Vagina (tissue), 2 donors: Measurements from ENCODE around the gene SHISA3. TPM values are rescaled to one million over a fixed set of nuclear protein-coding genes. Genes with fewer than 3 reads are reported as not detected.

Experiments
- DNase-seq, 2 donors: peaks; one replicate each; pipeline ENCODE4 v3.0.0-alpha.2; 2017; ENCODE audit errors: extremely low spot score in 2 of 2
- H3K27ac ChIP-seq: fragments of 200-600 bp; sonication (generic); one replicate; pipeline ENCODE4 v1.5.1; 2019
- H3K27me3 ChIP-seq: fragments of 200-600 bp; sonication (generic); one replicate; pipeline ENCODE4 v1.5.1; 2019
- H3K36me3 ChIP-seq, 2 donors: fragments of 200-600 bp; sonication (generic); one replicate each; pipeline ENCODE4 v1.5.1; 2017 to 2019
- H3K4me1 ChIP-seq: fragments of 200-600 bp; sonication (generic); one replicate; pipeline ENCODE4 v1.5.1; 2019
- H3K4me3 ChIP-seq, 2 donors: fragments of 200-600 bp; sonication (generic); 1 replicate in 1 of 2; 2 replicates in 1 of 2; pipeline ENCODE4 v1.5.1; 2016 to 2019
- H3K9me3 ChIP-seq: fragments of 200-600 bp; sonication (generic); one replicate; pipeline ENCODE4 v1.5.1; 2019
- POLR2A ChIP-seq, 2 donors: fragments of 450-650 bp; IDR thresholded peaks; one replicate each; pipeline ENCODE4 v1.6.1; 2017; ENCODE audit warnings: antibody characterized with exemption in 2 of 2, mild to moderate bottlenecking in 2 of 2, moderate library complexity in 2 of 2
- POLR2AphosphoS5 ChIP-seq, 2 donors: sonication (generic); formaldehyde crosslinking; IDR thresholded peaks; one replicate each; pipeline ENCODE4 v1.9.0; 2017; ENCODE audit warnings: antibody characterized with exemption in 2 of 2, mild to moderate bottlenecking in 2 of 2, low read depth in 1 of 2; ENCODE audit not compliant: insufficient read depth in 1 of 2
- intact Hi-C: fragments of 100-400 bp; cut with DNase I; formaldehyde crosslinking; loops from one replicate; pipeline ENCODE4 v1.15.1; 2023
- total RNA-seq: library from RNA; depleted of rRNA; stranded (reverse); fragments of >200 nt; gene quantifications from one replicate; pipeline ENCODE4 v1.2.3, GENCODE V29; 2016
- TF ChIP-seq, protein P1 (sequence below), 3 experiments: fragments of 450-650 bp in 2 of 3; fragments of 200-600 bp in 1 of 3; sonication (generic) in 1 of 3; IDR thresholded peaks; one replicate each; pipeline ENCODE4 v1.5.1; 2017 to 2019; ENCODE audit warnings: antibody characterized with exemption in 3 of 3, mild to moderate bottlenecking in 2 of 3, moderate library complexity in 2 of 3

Gene SHISA3
- total RNA-seq, 1 donor from 2014 or later = 4.4 TPM

DNA sequence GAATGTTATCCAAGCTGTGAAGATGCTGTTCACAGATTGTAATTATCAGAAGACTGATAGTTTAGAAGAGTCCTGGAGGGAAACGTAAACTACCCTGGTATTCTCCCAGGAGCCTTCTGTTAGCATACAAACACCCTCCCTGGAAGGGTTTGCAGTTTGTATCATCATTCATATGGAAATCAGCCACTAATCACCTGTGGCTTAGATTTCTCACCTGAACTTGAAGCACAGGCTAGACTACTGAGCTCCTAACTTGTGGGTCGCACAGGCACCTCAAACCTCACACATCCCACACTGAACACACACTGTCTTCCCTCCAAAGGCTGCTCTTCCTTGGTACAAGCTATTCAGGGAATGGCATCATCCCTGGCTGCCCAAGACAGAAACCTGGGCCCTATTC lies 30.7 kb downstream of the SHISA3 start:
- no peak for DNase-seq
- Histone ChIP-seq H3K27ac (no peak overlapping the region), H3K4me3 (no peak overlapping the region), H3K9me3 (no peaks in the 10 kb centered on the region), H3K27me3 (no peaks in the 10 kb centered on the region), H3K36me3 (no peaks in the 10 kb centered on the region), H3K4me1 (no peaks in the 10 kb centered on the region)
- intact Hi-C loops = no loop called here
- TF ChIP-seq POLR2A (IDR thresholded peaks at IDR 0.05) (no peak), POLR2AphosphoS5 (IDR thresholded peaks at IDR 0.05; ENCODE audit: insufficient read depth in 1 of 2, low read depth in 1 of 2) (no peak)
- TF ChIP-seq, protein P1, sequence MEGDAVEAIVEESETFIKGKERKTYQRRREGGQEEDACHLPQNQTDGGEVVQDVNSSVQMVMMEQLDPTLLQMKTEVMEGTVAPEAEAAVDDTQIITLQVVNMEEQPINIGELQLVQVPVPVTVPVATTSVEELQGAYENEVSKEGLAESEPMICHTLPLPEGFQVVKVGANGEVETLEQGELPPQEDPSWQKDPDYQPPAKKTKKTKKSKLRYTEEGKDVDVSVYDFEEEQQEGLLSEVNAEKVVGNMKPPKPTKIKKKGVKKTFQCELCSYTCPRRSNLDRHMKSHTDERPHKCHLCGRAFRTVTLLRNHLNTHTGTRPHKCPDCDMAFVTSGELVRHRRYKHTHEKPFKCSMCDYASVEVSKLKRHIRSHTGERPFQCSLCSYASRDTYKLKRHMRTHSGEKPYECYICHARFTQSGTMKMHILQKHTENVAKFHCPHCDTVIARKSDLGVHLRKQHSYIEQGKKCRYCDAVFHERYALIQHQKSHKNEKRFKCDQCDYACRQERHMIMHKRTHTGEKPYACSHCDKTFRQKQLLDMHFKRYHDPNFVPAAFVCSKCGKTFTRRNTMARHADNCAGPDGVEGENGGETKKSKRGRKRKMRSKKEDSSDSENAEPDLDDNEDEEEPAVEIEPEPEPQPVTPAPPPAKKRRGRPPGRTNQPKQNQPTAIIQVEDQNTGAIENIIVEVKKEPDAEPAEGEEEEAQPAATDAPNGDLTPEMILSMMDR (IDR thresholded peaks at IDR 0.05) = no peak

DNA sequence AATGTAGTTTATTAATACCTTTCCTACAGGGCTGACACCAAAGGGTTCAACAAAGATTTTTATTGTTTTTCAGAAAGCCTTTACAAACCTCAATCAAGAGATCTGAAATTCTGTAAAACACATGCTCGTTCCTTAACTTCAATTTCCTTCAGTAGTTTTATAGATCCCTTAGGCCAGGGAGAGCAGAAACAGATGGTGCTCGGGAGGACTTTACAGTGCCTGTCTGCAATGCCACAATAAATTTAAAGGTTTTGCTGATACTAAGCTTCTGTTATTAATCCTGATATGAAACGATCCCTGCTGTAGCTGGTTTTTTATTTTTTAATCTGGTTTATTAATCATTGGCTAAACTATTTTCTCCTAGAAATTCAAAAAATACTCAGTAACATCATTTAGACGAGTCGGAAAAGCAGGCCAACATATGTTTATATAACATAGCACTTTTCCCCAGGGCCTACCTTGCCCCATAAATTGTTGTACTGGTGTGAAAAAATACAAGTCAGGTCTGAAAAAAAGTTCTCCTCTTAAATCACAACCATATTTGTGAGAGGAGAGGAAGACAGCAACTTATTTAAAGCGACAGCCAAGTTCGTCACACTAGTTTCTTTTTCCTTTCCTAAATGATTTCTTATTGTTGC lies 39.8 kb downstream of the SHISA3 start:
- Histone ChIP-seq H3K36me3 (no peaks in the 10 kb centered on the region), H3K27ac (no peak overlapping the region), H3K9me3 (no peaks in the 10 kb centered on the region), H3K27me3 (no peaks in the 10 kb centered on the region), H3K4me1 (no peaks in the 10 kb centered on the region), H3K4me3 (no peak overlapping the region)
- DNase-seq = no peak
- TF ChIP-seq POLR2AphosphoS5 (IDR thresholded peaks at IDR 0.05; ENCODE audit: insufficient read depth in 1 of 2, low read depth in 1 of 2) = no peak
- TF ChIP-seq, protein P1 (IDR thresholded peaks at IDR 0.05) = no peak
- TF ChIP-seq POLR2A (IDR thresholded peaks at IDR 0.05) = no peak
- intact Hi-C loops = no loop called here

DNA sequence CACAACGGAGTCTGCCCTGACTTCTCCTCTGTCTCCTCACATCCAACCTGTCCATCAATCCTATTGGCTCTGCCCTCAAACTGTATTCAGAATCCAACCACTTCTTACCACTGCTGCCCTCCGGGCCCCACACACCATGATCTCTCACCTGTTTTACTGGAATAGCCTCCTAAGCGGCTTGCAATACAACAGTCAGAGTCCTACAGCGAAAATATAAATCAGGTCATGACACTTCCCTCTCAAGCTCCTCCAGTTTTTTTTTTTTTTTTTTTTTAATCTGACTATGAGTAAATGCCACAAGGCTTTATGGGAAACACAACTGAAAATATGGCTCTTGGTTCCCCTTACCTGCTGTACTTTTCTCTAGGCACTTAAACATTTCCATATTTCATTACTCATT lies 42.8 kb downstream of the SHISA3 start:
- TF ChIP-seq, protein P1 (IDR thresholded peaks at IDR 0.05) = no peak
- no peaks in the 10 kb centered on the region for H3K4me1 ChIP-seq
- H3K27ac ChIP-seq = no peak overlapping the region
- H3K27me3 ChIP-seq = no peaks in the 10 kb centered on the region
- intact Hi-C loops = no loop called here
- DNase-seq = no peak
- no peaks in the 10 kb centered on the region for H3K9me3 ChIP-seq
- no peak overlapping the region for H3K4me3 ChIP-seq
- H3K36me3 ChIP-seq = no peaks in the 10 kb centered on the region

DNA sequence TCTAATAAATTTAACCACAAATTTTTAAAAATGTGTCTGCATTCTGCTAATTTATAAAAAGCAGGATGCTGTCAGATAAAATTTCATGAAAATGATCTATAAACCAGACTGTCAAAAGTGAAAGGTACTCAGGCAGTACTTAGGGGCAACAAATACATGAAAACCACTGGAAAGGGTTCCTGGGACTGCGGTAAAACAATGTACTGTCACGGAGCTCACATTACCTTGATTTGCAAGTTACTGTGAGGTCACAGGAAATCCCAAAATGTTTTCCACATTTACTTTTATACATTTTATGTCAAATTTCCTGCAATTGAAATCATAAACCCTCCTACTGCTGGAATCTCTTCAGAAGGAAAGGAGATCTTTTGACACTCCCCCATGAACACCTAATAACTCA lies 45.3 kb downstream of the SHISA3 start:
- no peak for DNase-seq
- Histone ChIP-seq H3K9me3 (no peaks in the 10 kb centered on the region), H3K4me3 (no peak overlapping the region), H3K4me1 (no peaks in the 10 kb centered on the region), H3K27ac (no peak overlapping the region), H3K36me3 (no peaks in the 10 kb centered on the region), H3K27me3 (no peaks in the 10 kb centered on the region)
- TF ChIP-seq POLR2A (IDR thresholded peaks at IDR 0.05) (no peak), POLR2AphosphoS5 (IDR thresholded peaks at IDR 0.05; ENCODE audit: insufficient read depth in 1 of 2, low read depth in 1 of 2) (no peak)
- TF ChIP-seq, protein P1 (IDR thresholded peaks at IDR 0.05) = no peak
- intact Hi-C loops = no loop called here

DNA sequence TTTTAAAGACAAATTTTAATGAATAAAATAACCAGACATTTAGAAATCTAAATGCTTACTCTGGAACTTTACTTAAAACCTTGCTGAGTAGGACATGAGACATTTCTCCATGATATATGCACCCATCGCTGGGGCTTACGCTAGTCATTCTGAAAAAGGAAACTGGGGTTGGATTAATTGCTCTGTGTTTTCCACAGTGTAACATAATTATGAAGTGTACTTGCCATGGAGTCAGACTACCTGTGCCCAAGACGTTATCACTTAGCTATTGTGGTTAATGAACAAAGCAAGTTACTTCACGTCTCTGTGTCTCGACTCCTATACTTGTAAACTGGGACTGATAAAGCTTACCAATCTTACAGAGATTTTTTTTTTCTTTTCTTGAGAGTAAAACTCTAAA lies 47.8 kb downstream of the SHISA3 start:
- Histone ChIP-seq H3K4me3 (no peak overlapping the region), H3K36me3 (no peaks in the 10 kb centered on the region), H3K4me1 (no peaks in the 10 kb centered on the region), H3K27me3 (no peaks in the 10 kb centered on the region), H3K27ac (no peak overlapping the region), H3K9me3 (no peaks in the 10 kb centered on the region)
- no peak for DNase-seq
- TF ChIP-seq POLR2AphosphoS5 (IDR thresholded peaks at IDR 0.05; ENCODE audit: insufficient read depth in 1 of 2, low read depth in 1 of 2) (no peak), POLR2A (IDR thresholded peaks at IDR 0.05) (no peak)
- TF ChIP-seq, protein P1 (IDR thresholded peaks at IDR 0.05) = no peak
- intact Hi-C loops = no loop called here
